HS-27A (cell line): Measurements from ENCODE around the gene MVD.
"Not testable (repeated sequence)": the region's sequence is repeated elsewhere in the genome, so short reads cannot be mapped to it uniquely, and the experiment has no call there.

Experiments
- DNase-seq: peaks from one replicate; pipeline ENCODE4 v3.0.0-alpha.2; 2012; ENCODE audit warnings: low read depth, missing footprints

Gene MVD

GRCh38 chr16:88681709-88682451, 19.0 kb upstream of the MVD start:
- DNase-seq: no peak

DNA sequence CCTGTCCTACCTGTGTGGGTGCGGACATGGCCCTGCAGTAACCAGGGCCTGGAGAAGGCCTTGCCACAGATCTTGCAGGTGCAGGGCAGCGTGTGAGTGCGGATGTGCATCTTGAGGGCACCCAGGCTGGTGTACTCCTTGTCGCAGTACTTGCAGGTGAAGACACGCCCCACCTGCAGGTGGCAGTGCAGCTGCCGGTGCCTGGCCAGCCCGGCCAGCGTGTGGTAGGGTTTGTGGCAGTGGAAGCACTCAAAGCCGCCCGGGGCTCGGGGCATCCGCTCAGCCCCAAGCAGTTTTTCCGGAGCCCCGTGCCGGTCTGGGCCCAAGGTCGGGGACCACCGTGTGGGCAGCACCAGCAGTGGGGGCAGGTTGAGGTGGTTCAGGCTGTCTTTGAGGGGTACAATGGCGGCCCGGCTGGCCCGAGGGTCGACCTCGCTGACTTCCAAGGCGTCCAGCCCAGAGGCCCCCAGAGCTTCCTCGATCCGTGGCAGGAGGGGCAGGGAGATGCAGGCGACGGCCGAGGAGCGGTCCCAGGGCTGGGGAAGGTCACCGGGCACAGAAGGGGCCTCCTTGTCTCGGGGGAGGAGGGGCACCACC, 18.3 kb upstream of the MVD start:
- no peak for DNase-seq

DNA sequence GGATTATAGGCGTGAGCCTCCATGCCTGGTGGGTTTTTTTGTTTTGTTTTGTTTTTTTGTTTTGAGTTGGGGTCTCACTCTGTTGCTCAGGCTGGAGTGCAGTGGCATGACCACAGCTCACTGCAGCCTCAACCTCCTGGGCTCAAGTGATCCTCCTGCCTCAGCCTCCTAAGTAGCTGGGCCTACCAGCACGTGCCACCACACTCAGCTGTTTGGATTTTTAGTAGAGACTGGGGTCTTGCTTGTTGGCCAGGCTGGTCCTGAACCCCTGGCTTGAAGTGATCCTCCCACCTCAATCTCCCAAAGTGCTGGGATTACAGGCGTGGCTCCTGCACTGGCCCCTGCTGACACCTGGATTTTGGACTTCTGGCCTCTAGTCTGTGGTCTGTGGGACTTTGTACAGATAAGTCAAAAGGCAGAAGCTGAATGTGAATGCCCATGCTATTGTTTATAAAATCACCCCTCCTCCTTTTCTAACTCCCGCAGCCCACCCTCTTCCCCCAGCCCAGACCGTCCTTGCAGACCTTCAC, 17.7 kb upstream of the MVD start:
- no peak for DNase-seq

DNA sequence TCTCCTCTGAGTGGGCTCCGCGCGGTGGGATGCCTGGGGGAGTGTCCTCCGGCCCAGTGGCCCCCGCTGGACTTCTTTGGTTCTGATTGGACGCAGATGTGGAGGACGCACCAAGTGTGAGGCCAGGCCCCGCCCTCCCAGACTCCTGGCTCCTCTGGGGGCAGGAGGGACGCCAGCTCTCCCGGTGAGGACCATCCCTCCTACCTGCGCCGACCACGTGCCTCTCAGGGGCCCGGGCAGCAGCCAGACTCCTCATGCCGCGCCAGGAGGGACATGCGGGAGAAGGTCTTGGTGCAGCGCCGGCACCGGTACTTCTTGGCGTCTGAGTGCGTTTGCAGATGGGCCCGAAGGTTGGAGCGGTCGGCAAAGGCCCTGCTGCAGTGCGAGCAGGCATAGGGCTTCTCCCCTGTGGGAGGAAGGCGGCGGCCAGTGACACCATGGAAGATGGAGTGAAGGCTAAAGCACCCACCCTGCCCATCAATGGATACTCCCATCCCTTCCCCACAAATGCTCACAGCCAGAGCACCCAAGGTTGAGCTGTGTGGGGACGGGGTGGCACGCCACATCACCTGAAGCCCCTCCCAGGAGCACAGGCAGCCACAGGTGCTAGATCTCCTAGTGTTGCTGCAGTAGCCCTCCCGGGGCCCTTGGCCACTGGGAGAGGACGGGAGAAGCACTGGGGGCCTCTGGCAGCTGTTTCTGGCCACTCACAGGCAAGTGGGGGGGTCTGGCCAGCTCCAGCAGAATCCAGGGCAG, 15.5 kb upstream of the MVD start:
- no peak for DNase-seq

DNA sequence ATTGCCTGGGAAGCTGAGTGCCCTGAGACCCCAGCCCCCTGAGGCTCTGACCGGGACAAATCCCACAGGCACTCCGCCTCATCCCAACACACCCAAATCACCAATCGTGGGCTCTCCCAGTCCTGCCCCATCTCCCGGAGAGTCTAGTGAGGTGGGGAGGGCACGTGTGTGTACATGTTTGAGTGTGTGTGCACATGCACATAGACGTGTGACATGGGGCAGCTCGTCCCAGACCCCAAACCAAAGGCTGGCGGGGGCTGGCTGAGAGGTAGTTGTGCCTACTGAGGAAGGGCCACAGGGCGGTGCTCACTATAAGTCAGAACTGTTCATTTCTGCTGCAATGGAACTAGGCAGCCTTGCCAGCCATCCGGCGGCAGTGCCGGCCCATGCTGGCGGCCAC, 14.8 kb upstream of the MVD start:
- DNase-seq: no peak

- DNase-seq: no peak
These were observed 13.8 kb upstream of the MVD start for GRCh38 chr16:88676502-88677242.

DNA sequence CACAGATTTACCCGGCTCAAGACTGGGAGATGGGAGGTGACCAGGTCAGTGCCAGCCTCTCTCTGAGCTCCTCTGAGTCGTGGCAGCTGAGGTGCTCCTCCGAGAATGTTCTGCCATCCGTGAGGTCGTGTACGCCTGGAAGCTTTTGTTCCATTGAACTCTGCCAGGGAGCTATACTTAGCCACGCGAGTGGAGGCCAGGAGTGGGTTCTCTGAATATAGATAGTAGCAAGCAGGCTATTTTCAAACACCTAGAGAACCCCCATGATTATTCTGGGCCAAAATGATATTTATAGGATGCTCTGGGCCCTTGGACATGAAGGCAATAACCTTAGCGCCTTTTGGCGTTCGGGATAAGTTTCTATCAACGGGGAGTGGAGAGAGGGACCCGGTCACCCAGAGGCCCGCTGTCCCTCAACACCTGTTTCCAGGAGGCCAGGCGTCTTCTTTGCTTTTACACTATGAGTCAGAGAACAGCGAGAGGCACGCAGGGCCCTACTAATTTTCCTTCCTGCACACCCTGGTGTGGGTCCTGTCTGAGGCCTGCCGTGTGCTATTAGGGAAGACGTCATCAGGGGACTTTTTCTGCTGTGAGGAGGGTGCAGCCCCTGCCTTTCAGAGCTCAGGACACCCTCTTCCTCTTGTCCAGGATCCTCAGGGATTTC, 11.0 kb upstream of the MVD start:
- no peak for DNase-seq

DNA sequence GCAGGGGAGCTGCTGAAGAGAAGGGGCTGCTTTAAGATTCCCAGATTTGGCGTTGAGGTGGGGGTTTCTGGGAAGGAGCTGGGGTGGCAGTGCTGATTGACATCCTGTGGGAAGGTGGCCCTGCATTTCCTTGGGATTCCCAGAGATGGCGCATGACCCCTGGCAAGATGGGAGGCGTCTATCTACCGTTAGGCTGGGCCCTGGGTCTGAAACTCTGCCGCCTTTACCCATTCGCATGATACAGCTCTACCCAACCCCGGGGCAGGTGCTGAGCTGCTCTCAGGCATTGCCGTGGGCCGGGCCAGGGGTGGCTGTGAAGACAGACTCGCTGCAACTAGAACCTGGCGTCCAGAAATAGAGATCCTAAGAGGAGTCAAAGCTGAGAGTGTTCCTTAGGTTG, 9.9 kb upstream of the MVD start:
- no peak for DNase-seq

GRCh38 chr16:88671806-88672205, 8.9 kb upstream of the MVD start:
- DNase-seq: no peak

- DNase-seq: no peak
These were observed 7.1 kb upstream of the MVD start for GRCh38 chr16:88669980-88670379.

GRCh38 chr16:88669493-88669892, 6.6 kb upstream of the MVD start:
- DNase-seq: not testable (repeated sequence)

- no peak for DNase-seq
These were observed 4.6 kb upstream of the MVD start for GRCh38 chr16:88667461-88667860.

GRCh38 chr16:88665570-88665969, 2.7 kb upstream of the MVD start:
- no peak for DNase-seq

- no peak for DNase-seq
These were observed 2.3 kb upstream of the MVD start for GRCh38 chr16:88665148-88665547.

- DNase-seq: no peak
These were observed 559 bp downstream of the MVD start for GRCh38 chr16:88662222-88662842.

- no peak for DNase-seq
These were observed 1.4 kb downstream of the MVD start for GRCh38 chr16:88661468-88661867.

DNA sequence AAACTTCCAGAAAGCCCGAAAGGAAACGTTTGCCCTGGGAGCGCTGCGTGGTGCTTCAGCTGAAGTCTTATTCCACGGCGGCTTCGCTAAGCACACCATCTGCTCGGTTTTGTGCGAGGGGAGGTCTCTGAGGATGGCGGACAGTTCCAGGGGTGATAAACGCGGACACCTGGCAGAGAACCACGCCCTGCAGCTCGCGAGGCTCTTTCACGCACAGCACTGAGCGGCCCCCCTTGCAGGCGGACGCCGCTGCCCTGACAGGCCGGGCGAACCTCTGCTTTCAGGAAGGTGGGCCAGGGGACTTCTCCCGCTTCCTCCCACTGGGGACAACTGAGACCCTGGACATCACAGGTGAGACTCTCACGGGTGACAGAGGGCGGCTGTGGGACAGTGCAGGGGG, 3.7 kb downstream of the MVD start:
- DNase-seq: no peak

- DNase-seq: no peak
These were observed 4.2 kb downstream of the MVD start for GRCh38 chr16:88658714-88659113.

- DNase-seq: no peak
These were observed 5.5 kb downstream of the MVD start for GRCh38 chr16:88657371-88657770.

DNA sequence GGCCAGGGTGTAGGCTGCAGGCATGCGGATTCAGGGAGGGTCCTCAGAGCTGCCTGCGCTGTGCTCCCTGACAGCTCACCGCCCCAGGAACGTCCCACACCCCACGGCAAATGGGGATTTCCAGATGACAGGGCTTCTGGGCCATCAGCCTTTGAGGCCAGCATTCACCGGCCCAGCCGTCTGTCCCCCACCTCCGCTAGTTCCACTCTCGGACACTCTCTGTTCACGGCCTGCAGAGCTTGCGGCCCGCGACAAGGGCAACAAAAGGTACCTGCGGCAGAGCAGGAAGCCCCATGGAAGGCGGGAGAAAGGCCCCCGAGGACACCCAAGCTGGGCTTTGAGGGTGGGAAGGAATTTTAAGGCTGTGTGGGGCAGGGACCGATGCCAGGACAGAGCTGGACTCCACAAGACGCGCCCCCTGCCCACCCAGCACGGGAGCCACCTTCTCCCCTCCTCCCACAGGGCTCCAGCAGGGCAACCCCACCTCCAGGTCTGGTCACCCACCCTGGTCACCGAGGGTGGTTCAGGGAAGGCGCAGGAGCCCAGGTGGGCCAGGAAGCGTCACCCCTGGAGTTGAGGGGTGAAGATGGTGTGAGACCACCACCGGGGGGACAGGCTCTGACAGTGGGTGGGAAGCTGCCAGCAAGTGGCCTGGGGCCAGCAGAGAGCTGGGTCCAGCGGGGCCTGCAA, 6.5 kb downstream of the MVD start:
- no peak for DNase-seq
